ENCODE data around the gene DPP6. TPM values are rescaled to one million over a fixed set of nuclear protein-coding genes. Genes with fewer than 3 reads are reported as not detected.

The DPP6 gene
- total RNA-seq, 1 experiment from 2014 or later = not detected

GRCh38 chr7:154598396-154598795 lies 546.2 kb downstream of the DPP6 start:
- BruUV-seq (replicated peaks) = no TSS peak
- no peaks in the 10 kb centered on the region for H3K4me1 ChIP-seq
- H3K27me3 ChIP-seq (replicated peaks; ENCODE audit: control insufficient read depth, insufficient read depth, low read length) = no peaks in the 10 kb centered on the region; the same call in 1 of the 2 replicates
- intact Hi-C loops (cut with micrococcal nuclease; ENCODE audit: unreplicated experiment) = no loop called here
- Mint-ChIP-seq H3K4me3 (ENCODE audit: unreplicated experiment) (no peak overlapping the region), H3K4me1 (ENCODE audit: low read depth, unreplicated experiment) (no peaks in the 10 kb centered on the region), H3K36me3 (ENCODE audit: insufficient read depth, unreplicated experiment) (no peaks in the 10 kb centered on the region), H3K27ac (ENCODE audit: unreplicated experiment) (no peak overlapping the region), H3K9me3 (ENCODE audit: unreplicated experiment) (no peaks in the 10 kb centered on the region), H3K27me3 (ENCODE audit: insufficient read depth, unreplicated experiment) (peaks cover 20% of the 10 kb centered on the region)
- no peak overlapping the region for H3K4me3 ChIP-seq (ENCODE audit: low read depth, low read length)
- POLR2A ChIA-PET = no interaction called here
- CTCF ChIA-PET = no interaction called here
- DNase-seq = no peak
- TF ChIP-seq CTCF (IDR thresholded peaks at IDR 0.05; ENCODE audit: insufficient read depth in 1 of 2, low read depth in 1 of 2, low read length in 1 of 2, severe bottlenecking in 1 of 2, unreplicated experiment in 1 of 2) = no peak
- no peaks in the 10 kb centered on the region for H3K36me3 ChIP-seq (ENCODE audit: control insufficient read depth, insufficient read depth, low read length)
- H3K9me3 ChIP-seq = no peaks in the 10 kb centered on the region

GRCh38 chr7:154598864-154599263 lies 546.7 kb downstream of the DPP6 start:
- no peaks in the 10 kb centered on the region for H3K4me1 ChIP-seq
- BruUV-seq (replicated peaks) = no TSS peak
- H3K4me3 ChIP-seq (ENCODE audit: low read depth, low read length) = no peak overlapping the region
- H3K27me3 Mint-ChIP-seq (ENCODE audit: insufficient read depth, unreplicated experiment) = peaks cover 20% of the 10 kb centered on the region
- no peaks in the 10 kb centered on the region for H3K9me3 ChIP-seq
- TF ChIP-seq CTCF (IDR thresholded peaks at IDR 0.05; ENCODE audit: insufficient read depth in 1 of 2, low read depth in 1 of 2, low read length in 1 of 2, severe bottlenecking in 1 of 2, unreplicated experiment in 1 of 2) = no peak
- H3K4me3 Mint-ChIP-seq (ENCODE audit: unreplicated experiment) = no peak overlapping the region
- DNase-seq = no peak
- ChIA-PET CTCF (no interaction called here), POLR2A (no interaction called here)
- H3K36me3 ChIP-seq (ENCODE audit: control insufficient read depth, insufficient read depth, low read length) = no peaks in the 10 kb centered on the region
- H3K36me3 Mint-ChIP-seq (ENCODE audit: insufficient read depth, unreplicated experiment) = no peaks in the 10 kb centered on the region
- no peaks in the 10 kb centered on the region for H3K4me1 Mint-ChIP-seq (ENCODE audit: low read depth, unreplicated experiment)
- H3K9me3 Mint-ChIP-seq (ENCODE audit: unreplicated experiment) = no peaks in the 10 kb centered on the region
- H3K27ac Mint-ChIP-seq (ENCODE audit: unreplicated experiment) = no peak overlapping the region
- H3K27me3 ChIP-seq (replicated peaks; ENCODE audit: control insufficient read depth, insufficient read depth, low read length) = no peaks in the 10 kb centered on the region; the same call in 1 of the 2 replicates
- intact Hi-C loops (cut with micrococcal nuclease; ENCODE audit: unreplicated experiment) = no loop called here

GRCh38 chr7:154610903-154611302 lies 558.7 kb downstream of the DPP6 start:
- TF ChIP-seq CTCF (IDR thresholded peaks at IDR 0.05; ENCODE audit: insufficient read depth in 1 of 2, low read depth in 1 of 2, low read length in 1 of 2, severe bottlenecking in 1 of 2, unreplicated experiment in 1 of 2) = no peak
- Histone ChIP-seq H3K4me3 (ENCODE audit: low read depth, low read length) (no peak overlapping the region), H3K27me3 (replicated peaks; ENCODE audit: control insufficient read depth, insufficient read depth, low read length) (no peaks in the 10 kb centered on the region), H3K36me3 (ENCODE audit: control insufficient read depth, insufficient read depth, low read length) (no peaks in the 10 kb centered on the region), H3K9me3 (no peaks in the 10 kb centered on the region), H3K4me1 (no peaks in the 10 kb centered on the region)
- Mint-ChIP-seq H3K9me3 (ENCODE audit: unreplicated experiment) (peaks cover 9% of the 10 kb centered on the region), H3K36me3 (ENCODE audit: insufficient read depth, unreplicated experiment) (no peaks in the 10 kb centered on the region), H3K27ac (ENCODE audit: unreplicated experiment) (no peak overlapping the region), H3K4me3 (ENCODE audit: unreplicated experiment) (no peak overlapping the region), H3K27me3 (ENCODE audit: insufficient read depth, unreplicated experiment) (peaks cover 11% of the 10 kb centered on the region), H3K4me1 (ENCODE audit: low read depth, unreplicated experiment) (no peaks in the 10 kb centered on the region)
- BruUV-seq (replicated peaks) = no TSS peak
- POLR2A ChIA-PET = no interaction called here
- DNase-seq = no peak
- CTCF ChIA-PET = interaction anchor here (0.6 kb wide), 1 partner anchor 734 kb away, joined by 6 read pairs; no protein-coding TSS in a partner anchor
- intact Hi-C loops (cut with micrococcal nuclease; ENCODE audit: unreplicated experiment) = no loop called here

All from Caco-2 (cell line).